ENCODE measurements around the gene NIPAL4.

NIPAL4 gene

DNA sequence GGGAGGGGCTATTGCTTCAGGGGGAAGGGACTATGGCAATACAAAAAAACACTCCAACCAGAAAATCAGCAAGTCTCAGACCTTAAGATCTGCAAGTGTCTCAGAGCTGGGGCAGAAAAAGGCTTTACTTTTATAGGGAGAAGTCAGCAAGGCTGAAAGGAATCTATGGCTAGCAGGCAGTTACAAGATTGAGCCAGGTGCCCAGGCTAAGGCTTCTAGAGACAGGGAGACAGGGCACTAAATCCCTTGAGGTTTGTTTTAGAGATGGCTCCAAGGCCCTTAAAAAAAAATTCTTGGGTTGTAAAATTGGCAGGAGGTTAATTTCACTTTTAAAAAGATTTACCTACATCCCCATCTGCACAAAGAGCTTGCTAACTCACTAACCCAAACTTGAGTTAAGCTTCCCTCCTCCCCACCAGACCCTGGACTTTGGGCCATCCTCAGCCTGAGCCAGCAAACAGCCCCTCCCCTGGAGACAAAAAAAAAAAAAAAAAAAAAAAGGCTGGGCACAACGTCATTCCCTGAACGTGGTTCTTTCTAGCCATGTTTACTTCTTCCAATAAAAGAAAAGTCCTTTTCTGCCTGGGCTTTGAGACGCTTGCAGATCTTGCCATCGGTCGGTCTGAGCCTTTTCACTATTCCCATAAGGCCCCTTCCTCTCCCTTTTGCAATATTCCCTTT is 17.9 kb downstream of the NIPAL4 start:
- Histone ChIP-seq H3K36me3 (ENCODE audit: control insufficient read depth in 2 of 2, insufficient read depth in 1 of 2, low read length in 2 of 2) (no peaks in the 10 kb centered on the region), H3K4me3 (ENCODE audit: low read depth, low read length) (no peak overlapping the region), H3K4me1 (ENCODE audit: control insufficient read depth, insufficient read depth, low read length) (no peaks in the 10 kb centered on the region), H3K9me3 (ENCODE audit: control insufficient read depth, insufficient read depth, low read depth, low read length) (no peaks in the 10 kb centered on the region), H3K27ac (ENCODE audit: extremely low read depth, low read depth, low read length) (no peak overlapping the region)
- TF ChIP-seq, protein P1, sequence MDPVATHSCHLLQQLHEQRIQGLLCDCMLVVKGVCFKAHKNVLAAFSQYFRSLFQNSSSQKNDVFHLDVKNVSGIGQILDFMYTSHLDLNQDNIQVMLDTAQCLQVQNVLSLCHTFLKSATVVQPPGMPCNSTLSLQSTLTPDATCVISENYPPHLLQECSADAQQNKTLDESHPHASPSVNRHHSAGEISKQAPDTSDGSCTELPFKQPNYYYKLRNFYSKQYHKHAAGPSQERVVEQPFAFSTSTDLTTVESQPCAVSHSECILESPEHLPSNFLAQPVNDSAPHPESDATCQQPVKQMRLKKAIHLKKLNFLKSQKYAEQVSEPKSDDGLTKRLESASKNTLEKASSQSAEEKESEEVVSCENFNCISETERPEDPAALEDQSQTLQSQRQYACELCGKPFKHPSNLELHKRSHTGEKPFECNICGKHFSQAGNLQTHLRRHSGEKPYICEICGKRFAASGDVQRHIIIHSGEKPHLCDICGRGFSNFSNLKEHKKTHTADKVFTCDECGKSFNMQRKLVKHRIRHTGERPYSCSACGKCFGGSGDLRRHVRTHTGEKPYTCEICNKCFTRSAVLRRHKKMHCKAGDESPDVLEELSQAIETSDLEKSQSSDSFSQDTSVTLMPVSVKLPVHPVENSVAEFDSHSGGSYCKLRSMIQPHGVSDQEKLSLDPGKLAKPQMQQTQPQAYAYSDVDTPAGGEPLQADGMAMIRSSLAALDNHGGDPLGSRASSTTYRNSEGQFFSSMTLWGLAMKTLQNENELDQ (tag by site-specific recombination; IDR thresholded peaks at IDR 0.05; ENCODE audit: low read depth), result no peak
- TF ChIP-seq, protein P2, sequence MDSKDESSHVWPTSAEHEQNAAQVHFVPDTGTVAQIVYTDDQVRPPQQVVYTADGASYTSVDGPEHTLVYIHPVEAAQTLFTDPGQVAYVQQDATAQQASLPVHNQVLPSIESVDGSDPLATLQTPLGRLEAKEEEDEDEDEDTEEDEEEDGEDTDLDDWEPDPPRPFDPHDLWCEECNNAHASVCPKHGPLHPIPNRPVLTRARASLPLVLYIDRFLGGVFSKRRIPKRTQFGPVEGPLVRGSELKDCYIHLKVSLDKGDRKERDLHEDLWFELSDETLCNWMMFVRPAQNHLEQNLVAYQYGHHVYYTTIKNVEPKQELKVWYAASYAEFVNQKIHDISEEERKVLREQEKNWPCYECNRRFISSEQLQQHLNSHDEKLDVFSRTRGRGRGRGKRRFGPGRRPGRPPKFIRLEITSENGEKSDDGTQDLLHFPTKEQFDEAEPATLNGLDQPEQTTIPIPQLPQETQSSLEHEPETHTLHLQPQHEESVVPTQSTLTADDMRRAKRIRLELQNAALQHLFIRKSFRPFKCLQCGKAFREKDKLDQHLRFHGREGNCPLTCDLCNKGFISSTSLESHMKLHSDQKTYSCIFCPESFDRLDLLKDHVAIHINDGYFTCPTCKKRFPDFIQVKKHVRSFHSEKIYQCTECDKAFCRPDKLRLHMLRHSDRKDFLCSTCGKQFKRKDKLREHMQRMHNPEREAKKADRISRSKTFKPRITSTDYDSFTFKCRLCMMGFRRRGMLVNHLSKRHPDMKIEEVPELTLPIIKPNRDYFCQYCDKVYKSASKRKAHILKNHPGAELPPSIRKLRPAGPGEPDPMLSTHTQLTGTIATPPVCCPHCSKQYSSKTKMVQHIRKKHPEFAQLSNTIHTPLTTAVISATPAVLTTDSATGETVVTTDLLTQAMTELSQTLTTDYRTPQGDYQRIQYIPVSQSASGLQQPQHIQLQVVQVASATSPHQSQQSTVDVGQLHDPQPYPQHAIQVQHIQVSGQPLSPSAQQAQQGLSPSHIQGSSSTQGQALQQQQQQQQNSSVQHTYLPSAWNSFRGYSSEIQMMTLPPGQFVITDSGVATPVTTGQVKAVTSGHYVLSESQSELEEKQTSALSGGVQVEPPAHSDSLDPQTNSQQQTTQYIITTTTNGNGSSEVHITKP (tag by site-specific recombination; IDR thresholded peaks at IDR 0.05), result 0 out of 2 replicates have a peak, but pooled peaks have one; percentile 9
- no peak for TF ChIP-seq ZNF423 (tag by site-specific recombination; IDR thresholded peaks at IDR 0.05)
- CTCF ChIA-PET, result interaction anchor here (0.6 to 3.5 kb wide), 16 partner anchors 8 to 240 kb away, joined by 3 to 21 read pairs (median 4); no protein-coding TSS in a partner anchor
- POLR2A ChIA-PET, result no interaction called here

DNA sequence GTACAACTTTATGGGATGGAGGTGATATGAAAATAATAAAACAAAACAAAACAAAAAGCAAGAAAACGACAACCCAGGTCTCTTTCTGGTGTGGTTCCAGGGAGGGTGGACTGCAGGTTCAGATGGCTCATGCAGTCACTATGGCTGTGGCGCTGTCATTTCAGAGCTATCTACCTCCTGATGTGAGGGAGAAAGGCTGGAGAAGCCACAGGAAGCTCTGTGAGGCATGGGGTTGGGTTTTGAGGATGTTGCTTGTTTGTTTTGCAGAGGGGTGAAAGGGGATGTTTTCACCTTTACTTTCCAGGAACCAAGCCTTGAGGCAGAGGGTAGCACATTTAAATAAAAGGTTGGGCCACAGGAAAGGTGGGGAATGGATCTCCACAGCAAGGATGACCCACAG is 18.7 kb downstream of the NIPAL4 start:
- no peak overlapping the region for H3K27ac ChIP-seq (ENCODE audit: extremely low read depth, low read depth, low read length)
- POLR2A ChIA-PET, result no interaction called here
- CTCF ChIA-PET, result interaction anchor here (0.6 to 3.5 kb wide), 2 partner anchors 150 to 240 kb away, joined by 4 to 15 read pairs; no protein-coding TSS in a partner anchor

More for the DNA sequence above, 18.7 kb downstream of the NIPAL4 start:
- Histone ChIP-seq H3K4me3 (ENCODE audit: low read depth, low read length) (no peak overlapping the region), H3K9me3 (ENCODE audit: control insufficient read depth, insufficient read depth, low read depth, low read length) (no peaks in the 10 kb centered on the region), H3K36me3 (ENCODE audit: control insufficient read depth in 2 of 2, insufficient read depth in 1 of 2, low read length in 2 of 2) (no peaks in the 10 kb centered on the region), H3K4me1 (ENCODE audit: control insufficient read depth, insufficient read depth, low read length) (no peaks in the 10 kb centered on the region)
- TF ChIP-seq PRDM1 (tag by site-specific recombination; IDR thresholded peaks at IDR 0.05), result 0 out of 2 replicates have a peak, but pooled peaks have one; percentile 14
- TF ChIP-seq, protein P3, sequence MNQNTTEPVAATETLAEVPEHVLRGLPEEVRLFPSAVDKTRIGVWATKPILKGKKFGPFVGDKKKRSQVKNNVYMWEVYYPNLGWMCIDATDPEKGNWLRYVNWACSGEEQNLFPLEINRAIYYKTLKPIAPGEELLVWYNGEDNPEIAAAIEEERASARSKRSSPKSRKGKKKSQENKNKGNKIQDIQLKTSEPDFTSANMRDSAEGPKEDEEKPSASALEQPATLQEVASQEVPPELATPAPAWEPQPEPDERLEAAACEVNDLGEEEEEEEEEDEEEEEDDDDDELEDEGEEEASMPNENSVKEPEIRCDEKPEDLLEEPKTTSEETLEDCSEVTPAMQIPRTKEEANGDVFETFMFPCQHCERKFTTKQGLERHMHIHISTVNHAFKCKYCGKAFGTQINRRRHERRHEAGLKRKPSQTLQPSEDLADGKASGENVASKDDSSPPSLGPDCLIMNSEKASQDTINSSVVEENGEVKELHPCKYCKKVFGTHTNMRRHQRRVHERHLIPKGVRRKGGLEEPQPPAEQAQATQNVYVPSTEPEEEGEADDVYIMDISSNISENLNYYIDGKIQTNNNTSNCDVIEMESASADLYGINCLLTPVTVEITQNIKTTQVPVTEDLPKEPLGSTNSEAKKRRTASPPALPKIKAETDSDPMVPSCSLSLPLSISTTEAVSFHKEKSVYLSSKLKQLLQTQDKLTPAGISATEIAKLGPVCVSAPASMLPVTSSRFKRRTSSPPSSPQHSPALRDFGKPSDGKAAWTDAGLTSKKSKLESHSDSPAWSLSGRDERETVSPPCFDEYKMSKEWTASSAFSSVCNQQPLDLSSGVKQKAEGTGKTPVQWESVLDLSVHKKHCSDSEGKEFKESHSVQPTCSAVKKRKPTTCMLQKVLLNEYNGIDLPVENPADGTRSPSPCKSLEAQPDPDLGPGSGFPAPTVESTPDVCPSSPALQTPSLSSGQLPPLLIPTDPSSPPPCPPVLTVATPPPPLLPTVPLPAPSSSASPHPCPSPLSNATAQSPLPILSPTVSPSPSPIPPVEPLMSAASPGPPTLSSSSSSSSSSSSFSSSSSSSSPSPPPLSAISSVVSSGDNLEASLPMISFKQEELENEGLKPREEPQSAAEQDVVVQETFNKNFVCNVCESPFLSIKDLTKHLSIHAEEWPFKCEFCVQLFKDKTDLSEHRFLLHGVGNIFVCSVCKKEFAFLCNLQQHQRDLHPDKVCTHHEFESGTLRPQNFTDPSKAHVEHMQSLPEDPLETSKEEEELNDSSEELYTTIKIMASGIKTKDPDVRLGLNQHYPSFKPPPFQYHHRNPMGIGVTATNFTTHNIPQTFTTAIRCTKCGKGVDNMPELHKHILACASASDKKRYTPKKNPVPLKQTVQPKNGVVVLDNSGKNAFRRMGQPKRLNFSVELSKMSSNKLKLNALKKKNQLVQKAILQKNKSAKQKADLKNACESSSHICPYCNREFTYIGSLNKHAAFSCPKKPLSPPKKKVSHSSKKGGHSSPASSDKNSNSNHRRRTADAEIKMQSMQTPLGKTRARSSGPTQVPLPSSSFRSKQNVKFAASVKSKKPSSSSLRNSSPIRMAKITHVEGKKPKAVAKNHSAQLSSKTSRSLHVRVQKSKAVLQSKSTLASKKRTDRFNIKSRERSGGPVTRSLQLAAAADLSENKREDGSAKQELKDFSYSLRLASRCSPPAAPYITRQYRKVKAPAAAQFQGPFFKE (tag by site-specific recombination; IDR thresholded peaks at IDR 0.05; ENCODE audit: borderline replicate concordance), result no peak
